Suprapubic skin (tissue), 4 donors: ENCODE results near the gene ANKRD2. TPM values are rescaled to one million over a fixed set of nuclear protein-coding genes. Genes with fewer than 3 reads are reported as not detected.

Experiments used
- DNase-seq, 2 donors: peaks; one replicate each; pipeline ENCODE4 v3.0.0-alpha.2; 2019; ENCODE audit warnings: low spot score in 2 of 2
- H3K27ac ChIP-seq: fragments of 200-600 bp; sonication (generic); one replicate; pipeline ENCODE4 v1.5.1; 2019
- H3K27me3 ChIP-seq: fragments of 200-600 bp; sonication (generic); one replicate; pipeline ENCODE4 v1.5.1; 2019
- H3K36me3 ChIP-seq: fragments of 200-600 bp; sonication (generic); one replicate; pipeline ENCODE4 v1.5.1; 2019
- H3K4me1 ChIP-seq: fragments of 200-600 bp; sonication (generic); one replicate; pipeline ENCODE4 v1.5.1; 2019
- H3K4me3 ChIP-seq: fragments of 200-600 bp; sonication (generic); one replicate; pipeline ENCODE4 v1.5.1; 2019; ENCODE audit warnings: mild to moderate bottlenecking
- H3K9me3 ChIP-seq: fragments of 200-600 bp; sonication (generic); one replicate; pipeline ENCODE4 v1.5.1; 2019
- CTCF ChIP-seq, 2 donors: fragments of 200-600 bp in 1 of 2; fragments of 450-650 bp in 1 of 2; sonication (generic) in 1 of 2; IDR thresholded peaks; one replicate each; pipeline ENCODE4 v1.5.1; 2016 to 2019; ENCODE audit warnings: antibody characterized with exemption in 2 of 2, mild to moderate bottlenecking in 1 of 2, moderate library complexity in 1 of 2
- EP300 ChIP-seq: sonication (generic); formaldehyde crosslinking; IDR thresholded peaks from one replicate; pipeline ENCODE4 v1.6.1; 2017; ENCODE audit warnings: antibody characterized with exemption
- POLR2A ChIP-seq, 2 donors: fragments of 450-650 bp; IDR thresholded peaks; one replicate each; pipeline ENCODE4 v1.6.1; 2017; ENCODE audit warnings: antibody characterized with exemption in 2 of 2, mild to moderate bottlenecking in 2 of 2, moderate library complexity in 2 of 2
- POLR2AphosphoS5 ChIP-seq, 3 donors: sonication (generic); formaldehyde crosslinking; IDR thresholded peaks; one replicate each; pipeline ENCODE4 v1.6.1; 2017; ENCODE audit warnings: antibody characterized with exemption in 3 of 3
- WGBS: methylation state at CpG from one replicate; pipeline ENCODE4 v1.1.5; 2018; 5-methylcytosine and 5-hydroxymethylcytosine counted together
- total RNA-seq, 4 donors: library from RNA; depleted of rRNA; stranded (reverse); fragments of >200 nt; gene quantifications; one replicate each; pipeline ENCODE4 v1.1.0, GENCODE V29; 2016

Gene ANKRD2
- total RNA-seq, 4 donors from 2014 or later: 0.45 to 2.5 (median 2.0) TPM; not detected in 1

DNA sequence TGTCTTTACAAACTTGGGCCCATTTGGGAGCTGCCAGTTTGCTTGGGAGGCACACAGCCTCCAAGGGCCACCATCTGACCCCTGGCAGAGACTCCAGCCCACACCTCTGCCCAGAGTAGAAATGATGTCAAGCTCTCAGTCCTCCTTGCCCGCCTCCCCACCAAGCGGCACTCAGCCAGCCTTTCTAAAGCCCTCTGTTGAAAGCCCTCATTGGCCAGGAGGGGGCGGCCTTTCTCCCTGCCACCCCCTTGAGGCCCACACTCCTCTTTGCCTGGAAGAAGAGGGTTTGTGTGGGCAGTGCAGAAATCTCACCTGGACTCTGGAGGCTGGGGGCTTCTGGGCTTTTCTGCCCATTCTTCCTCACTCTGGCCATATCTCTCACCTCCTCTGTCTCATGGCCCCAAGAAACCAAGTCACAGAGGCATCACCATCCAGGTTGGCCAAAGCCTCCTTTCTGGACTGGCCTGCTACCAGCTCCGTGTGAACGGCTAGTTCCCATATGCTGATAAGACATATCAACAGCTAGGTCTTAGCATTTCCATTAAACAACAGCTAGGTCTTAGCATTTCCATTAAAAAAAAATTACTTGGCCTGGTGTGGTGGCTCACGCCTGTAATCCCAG lies 37.7 kb upstream of the ANKRD2 start:
- H3K4me1 ChIP-seq: peaks cover 17% of the 10 kb centered on the region
- no peak overlapping the region for H3K4me3 ChIP-seq
- H3K27ac ChIP-seq: no peak overlapping the region
- no peaks in the 10 kb centered on the region for H3K27me3 ChIP-seq
- H3K36me3 ChIP-seq: no peaks in the 10 kb centered on the region
- no peak for DNase-seq
- TF ChIP-seq POLR2A (IDR thresholded peaks at IDR 0.05) (no peak), CTCF (IDR thresholded peaks at IDR 0.05) (peak in 1 of 2 donors; percentile 36), POLR2AphosphoS5 (IDR thresholded peaks at IDR 0.05) (no peak), EP300 (no peak)
- 89% methylated on average over 6 of the region's 6 CpGs for WGBS
- no peaks in the 10 kb centered on the region for H3K9me3 ChIP-seq

GRCh38 chr10:97537186-97537869 lies 35.3 kb upstream of the ANKRD2 start:
- no peak for DNase-seq
- H3K4me1 ChIP-seq: peaks cover 41% of the 10 kb centered on the region

GRCh38 chr10:97538411-97538810 lies 34.2 kb upstream of the ANKRD2 start:
- peaks cover 52% of the 10 kb centered on the region for H3K4me1 ChIP-seq
- H3K27ac ChIP-seq: peak overlapping the region; percentile 61
- no peak for TF ChIP-seq POLR2A (IDR thresholded peaks at IDR 0.05)
- TF ChIP-seq POLR2AphosphoS5 (IDR thresholded peaks at IDR 0.05): no peak
- no peak for TF ChIP-seq CTCF (IDR thresholded peaks at IDR 0.05)
- no peak for TF ChIP-seq EP300
- no peaks in the 10 kb centered on the region for H3K9me3 ChIP-seq
- H3K36me3 ChIP-seq: no peaks in the 10 kb centered on the region
- H3K4me3 ChIP-seq: no peak overlapping the region
- WGBS: 44% methylated on average over 4 of the region's 4 CpGs
- no peak for DNase-seq
- no peaks in the 10 kb centered on the region for H3K27me3 ChIP-seq

More at GRCh38 chr10:97537186-97537869, 35.3 kb upstream of the ANKRD2 start:
- Histone ChIP-seq H3K27me3 (no peaks in the 10 kb centered on the region), H3K9me3 (no peaks in the 10 kb centered on the region), H3K36me3 (no peaks in the 10 kb centered on the region), H3K27ac (no peak overlapping the region), H3K4me3 (no peak overlapping the region)
- TF ChIP-seq POLR2AphosphoS5 (IDR thresholded peaks at IDR 0.05): no peak
- no peak for TF ChIP-seq POLR2A (IDR thresholded peaks at IDR 0.05)
- no peak for TF ChIP-seq EP300
- TF ChIP-seq CTCF (IDR thresholded peaks at IDR 0.05): no peak
- 97% methylated on average over 5 of the region's 5 CpGs for WGBS

DNA sequence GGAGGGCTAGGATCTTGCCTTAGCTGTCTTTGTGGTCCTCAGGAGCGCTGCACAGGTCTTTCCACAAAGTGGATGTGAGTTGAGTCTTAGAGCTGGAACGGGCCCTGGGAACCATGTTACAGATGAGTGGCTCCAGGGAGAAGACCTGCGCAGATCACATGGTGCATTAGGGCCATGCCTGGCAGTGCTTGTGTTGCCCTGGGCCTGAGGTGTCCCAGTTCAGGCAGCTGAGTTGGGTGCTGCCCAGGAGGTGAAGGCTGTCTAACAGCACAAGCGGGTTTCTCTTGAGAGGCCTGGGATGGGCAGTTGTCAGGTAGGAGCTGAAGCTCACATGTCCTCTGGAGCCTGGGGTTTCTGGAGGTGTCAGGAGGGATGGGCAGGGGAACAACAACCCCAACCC lies 33.7 kb upstream of the ANKRD2 start:
- H3K9me3 ChIP-seq: no peaks in the 10 kb centered on the region
- H3K36me3 ChIP-seq: no peaks in the 10 kb centered on the region
- peaks cover 57% of the 10 kb centered on the region for H3K4me1 ChIP-seq
- H3K27me3 ChIP-seq: no peaks in the 10 kb centered on the region
- DNase-seq: no peak
- WGBS: 73% methylated on average over 3 of the region's 4 CpGs
- TF ChIP-seq CTCF (IDR thresholded peaks at IDR 0.05) (no peak), EP300 (no peak), POLR2AphosphoS5 (IDR thresholded peaks at IDR 0.05) (peak in 1 of 3 donors; percentile 49), POLR2A (IDR thresholded peaks at IDR 0.05) (no peak)
- no peak overlapping the region for H3K4me3 ChIP-seq
- H3K27ac ChIP-seq: peak overlapping the region; percentile 97

DNA sequence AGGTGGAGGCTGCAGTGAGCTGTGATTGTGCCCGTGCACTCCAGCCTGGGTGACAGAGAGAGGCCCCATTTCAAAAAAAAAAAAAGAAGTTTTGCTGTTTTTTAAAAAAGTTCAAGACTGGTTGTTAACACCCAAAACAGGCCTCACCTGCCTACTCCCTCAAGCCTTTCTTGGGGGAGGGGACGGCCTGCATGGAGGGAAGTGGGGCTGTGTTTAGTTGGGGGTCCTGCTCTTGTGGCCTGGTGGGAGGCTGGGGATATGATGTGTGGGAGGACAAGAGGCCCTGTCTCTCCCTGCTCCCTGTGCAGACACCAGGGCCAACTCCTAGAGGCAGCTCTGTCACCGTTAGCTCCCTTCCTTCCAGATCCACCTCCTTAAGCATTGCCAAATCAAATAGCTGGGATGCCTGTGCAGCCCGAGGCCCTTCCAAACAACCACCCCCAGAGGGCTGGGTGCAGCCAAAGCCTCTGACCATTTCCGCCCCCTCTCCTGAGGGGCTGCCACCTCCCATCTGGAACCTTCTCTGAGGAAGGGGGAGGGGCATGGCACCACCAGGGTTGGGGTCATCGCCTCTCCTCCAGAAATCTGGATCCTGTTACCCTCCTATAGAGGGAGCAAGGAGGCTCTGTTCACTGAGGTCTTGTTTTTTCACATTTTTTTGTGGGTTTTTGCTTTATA lies 32.9 kb upstream of the ANKRD2 start:
- Histone ChIP-seq H3K4me1 (peaks cover 60% of the 10 kb centered on the region), H3K27ac (peak overlapping the region; percentile 97), H3K4me3 (no peak overlapping the region), H3K36me3 (no peaks in the 10 kb centered on the region), H3K27me3 (no peaks in the 10 kb centered on the region), H3K9me3 (no peaks in the 10 kb centered on the region)
- TF ChIP-seq EP300: no peak
- TF ChIP-seq CTCF (IDR thresholded peaks at IDR 0.05): no peak
- no peak for TF ChIP-seq POLR2AphosphoS5 (IDR thresholded peaks at IDR 0.05)
- TF ChIP-seq POLR2A (IDR thresholded peaks at IDR 0.05): no peak
- 36% methylated on average over 6 of the region's 6 CpGs for WGBS
- DNase-seq: no peak
